Stomach (tissue), 9 donors: ENCODE data around the gene NID2. TPM values are rescaled to one million over a fixed set of nuclear protein-coding genes. Genes with fewer than 3 reads are reported as not detected.

Experiments
- DNase-seq, 2 donors: peaks; one replicate each; pipeline versions ENCODE4 v3.0.0 to v3.0.0-alpha.2; 2013 to 2019
- H3K27ac ChIP-seq, 5 donors: fragments of 200-600 bp in 4 of 5; sonication (generic) in 4 of 5; one replicate each; pipeline ENCODE4 v1.5.1; 2013 to 2019; ENCODE audit warnings: mild to moderate bottlenecking in 1 of 5, moderate library complexity in 1 of 5
- H3K27me3 ChIP-seq, 3 donors: fragments of 200-600 bp; sonication (generic); one replicate each; pipeline ENCODE4 v1.5.1; 2017 to 2019; ENCODE audit warnings: mixed run types in 1 of 3
- H3K36me3 ChIP-seq, 4 donors: fragments of 200-600 bp; sonication (generic); 1 replicate in 3 of 4; 2 replicates in 1 of 4; pipeline ENCODE4 v1.5.1; 2016 to 2019
- H3K4me1 ChIP-seq, 4 donors: fragments of 200-600 bp; sonication (generic); one replicate each; pipeline ENCODE4 v1.5.1; 2016 to 2019
- H3K4me3 ChIP-seq, 4 donors: fragments of 200-600 bp; sonication (generic) in 3 of 4; one replicate each; pipeline ENCODE4 v1.5.1; 2016 to 2019; ENCODE audit warnings: mild to moderate bottlenecking in 1 of 4
- H3K9me3 ChIP-seq, 4 donors: fragments of 200-600 bp; sonication (generic); one replicate each; pipeline ENCODE4 v1.5.1; 2016 to 2019
- CTCF ChIP-seq, 7 experiments: fragments of 450-650 bp in 4 of 7; fragments of 200-600 bp in 3 of 7; sonication (generic) in 3 of 7; IDR thresholded peaks; one replicate each; pipeline ENCODE4 v1.5.1; 2016 to 2019; ENCODE audit warnings: antibody characterized with exemption in 7 of 7, control low read depth in 2 of 7, mild to moderate bottlenecking in 1 of 7
- EP300 ChIP-seq: sonication (generic); formaldehyde crosslinking; IDR thresholded peaks from one replicate; pipeline ENCODE4 v1.6.1; 2017; ENCODE audit warnings: antibody characterized with exemption
- POLR2A ChIP-seq, 4 donors: fragments of 450-650 bp; IDR thresholded peaks; one replicate each; pipeline ENCODE4 v1.6.1; 2016; ENCODE audit warnings: antibody characterized with exemption in 4 of 4, control low read depth in 2 of 4, mild to moderate bottlenecking in 1 of 4, moderate library complexity in 1 of 4
- POLR2AphosphoS5 ChIP-seq, 3 donors: sonication (generic); formaldehyde crosslinking; IDR thresholded peaks; one replicate each; pipeline ENCODE4 v1.6.1; 2016; ENCODE audit warnings: antibody characterized with exemption in 3 of 3
- WGBS, 5 donors: extraction: QIAGEN DNeasy Blood & Tissue Kit in 3 of 5; methylation state at CpG; one replicate each; pipeline versions ENCODE4 v1.1.5 to v1.1.7; 2013 to 2018; 5-methylcytosine and 5-hydroxymethylcytosine counted together
- intact Hi-C: fragments of 100-400 bp; cut with DNase I; formaldehyde crosslinking; loops from one replicate; pipeline ENCODE4 v1.15.1; 2023; ENCODE audit warnings: low total_unique reads
- polyA plus RNA-seq, 3 donors: library from polyadenylated mRNA; stranded (reverse); fragments of 200-250 nt; gene quantifications; one replicate each; pipeline ENCODE4 v1.2.3, GENCODE V29; 2013
- total RNA-seq, 5 donors: library from RNA; depleted of rRNA; stranded (reverse); fragments of >200 nt; gene quantifications; one replicate each; pipeline versions ENCODE4 v1.1.0 to v1.2.3, GENCODE V29; 2014 to 2016
- donor health status: healthy with polysubstance abuse.
- donor health status: Bipolar disorder and iron deficiency.
- donor health status: healthy.

The NID2 gene
- total and polyA plus RNA-seq, 8 donors = 1.7 to 67.0 (median 14.2) TPM

GRCh38 chr14:52025310-52025709 is 43.5 kb downstream of the NID2 start:
- Histone ChIP-seq H3K4me1 (peaks cover 0 to 49% (median 18%) of the 10 kb centered on the region in 4 donors), H3K4me3 (no peak overlapping the region), H3K27me3 (no peaks in the 10 kb centered on the region), H3K36me3 (peaks cover 0 to 14% (median 7%) of the 10 kb centered on the region in 4 donors), H3K27ac (peak overlapping the region in 4 of 5 donors; percentile 6 to 55 (median 32)), H3K9me3 (no peaks in the 10 kb centered on the region)
- TF ChIP-seq EP300 (no peak), CTCF (IDR thresholded peaks at IDR 0.05) (no peak), POLR2A (IDR thresholded peaks at IDR 0.05) (no peak), POLR2AphosphoS5 (IDR thresholded peaks at IDR 0.05) (no peak)
- DNase-seq = no peak
- intact Hi-C loops = no loop called here

GRCh38 chr14:52023518-52023917 is 45.3 kb downstream of the NID2 start:
- peaks cover 0 to 29% (median 19%) of the 10 kb centered on the region in 4 donors for H3K36me3 ChIP-seq

GRCh38 chr14:52021957-52022600 is 46.8 kb downstream of the NID2 start:
- Histone ChIP-seq H3K36me3 (peaks cover 0 to 36% (median 20%) of the 10 kb centered on the region in 4 donors), H3K4me3 (no peak overlapping the region), H3K9me3 (no peaks in the 10 kb centered on the region), H3K27ac (no peak overlapping the region), H3K4me1 (peaks cover 0 to 60% (median 20%) of the 10 kb centered on the region in 4 donors), H3K27me3 (no peaks in the 10 kb centered on the region)
- 60 to 79% (median 74%) methylated on average over 6 of the region's 6 CpGs for WGBS, 5 donors
- no peak for DNase-seq
- intact Hi-C loops = no loop called here
- TF ChIP-seq EP300 (no peak), POLR2AphosphoS5 (IDR thresholded peaks at IDR 0.05) (no peak), CTCF (IDR thresholded peaks at IDR 0.05) (no peak), POLR2A (IDR thresholded peaks at IDR 0.05) (no peak)

More at GRCh38 chr14:52023518-52023917, 45.3 kb downstream of the NID2 start:
- intact Hi-C loops = no loop called here
- peak overlapping the region in 2 of 5 donors; percentile 6 to 25 for H3K27ac ChIP-seq
- H3K4me3 ChIP-seq = no peak overlapping the region
- TF ChIP-seq POLR2A (IDR thresholded peaks at IDR 0.05) (no peak), CTCF (IDR thresholded peaks at IDR 0.05) (no peak), POLR2AphosphoS5 (IDR thresholded peaks at IDR 0.05) (peak in 1 of 3 donors; percentile 16), EP300 (no peak)
- no peaks in the 10 kb centered on the region for H3K9me3 ChIP-seq
- H3K27me3 ChIP-seq = no peaks in the 10 kb centered on the region
- 0 to 88% (median 37%) methylated on average over 1 of the region's 1 CpG for WGBS, 5 donors
- H3K4me1 ChIP-seq = peaks cover 0 to 54% (median 20%) of the 10 kb centered on the region in 4 donors
- DNase-seq = peak in 1 of 2 donors; percentile 57

- DNase-seq = peak in 1 of 2 donors; percentile 34
- TF ChIP-seq POLR2A (IDR thresholded peaks at IDR 0.05) (no peak), EP300 (no peak), POLR2AphosphoS5 (IDR thresholded peaks at IDR 0.05) (no peak), CTCF (IDR thresholded peaks at IDR 0.05) (no peak)
- no peaks in the 10 kb centered on the region for H3K9me3 ChIP-seq
- WGBS, 5 donors = 43 to 55% (median 49%) methylated on average over 7 of the region's 7 CpGs
- no peak overlapping the region for H3K4me3 ChIP-seq
- peaks cover 0 to 53% (median 20%) of the 10 kb centered on the region in 4 donors for H3K4me1 ChIP-seq
- no peaks in the 10 kb centered on the region for H3K27me3 ChIP-seq
- intact Hi-C loops = no loop called here
- peak overlapping the region in 1 of 5 donors; percentile 29 for H3K27ac ChIP-seq
- peaks cover 0 to 30% (median 19%) of the 10 kb centered on the region in 4 donors for H3K36me3 ChIP-seq
Measured at GRCh38 chr14:52020866-52021717, 47.8 kb downstream of the NID2 start.
